Adrenal gland (tissue), 5 donors: ENCODE results near the gene AQP5.

ENCODE experiments used
- CTCF ChIP-seq, 6 experiments: fragments of 450-650 bp in 4 of 6; fragments of 200-600 bp in 2 of 6; sonication (generic) in 1 of 6; IDR thresholded peaks; 1 replicate in 5 of 6; 2 replicates in 1 of 6; pipeline versions ENCODE4 v1.5.1 to v1.8.0; 2016 to 2021; ENCODE audit warnings: antibody characterized with exemption in 6 of 6, mild to moderate bottlenecking in 2 of 6, moderate library complexity in 1 of 6
- POLR2A ChIP-seq, 2 donors: fragments of 450-650 bp; IDR thresholded peaks; one replicate each; pipeline ENCODE4 v1.6.1; 2017; ENCODE audit warnings: antibody characterized with exemption in 2 of 2, mild to moderate bottlenecking in 2 of 2, moderate library complexity in 1 of 2
- donor health status: DM: no; HTN: no; CAD: no.

- TF ChIP-seq CTCF (IDR thresholded peaks at IDR 0.05) (no peak), POLR2A (IDR thresholded peaks at IDR 0.05) (no peak)
These were observed 18.1 kb downstream of the AQP5 start for GRCh38 chr12:49979791-49980190.
